ENCODE data around the gene MLLT6. TPM values are rescaled to one million over a fixed set of nuclear protein-coding genes. Genes with fewer than 3 reads are reported as not detected.

MLLT6 gene
- total and polyA plus RNA-seq, 9 donors, result 52.3 to 278 (median 170) TPM

- Histone ChIP-seq H3K4me3 (peak overlapping the region; percentile 68), H3K27me3 (no peaks in the 10 kb centered on the region), H3K36me3 (no peaks in the 10 kb centered on the region), H3K4me1 (ENCODE audit: insufficient read depth) (peaks cover 19% of the 10 kb centered on the region), H3K27ac (no peak overlapping the region), H3K9me3 (no peaks in the 10 kb centered on the region)
- TF ChIP-seq POLR2A (IDR thresholded peaks at IDR 0.05), result no peak
- DNase-seq, result peak in 2 of 5 donors; percentile 42 to 65
- intact Hi-C loops (cut with DNase I), result no loop called here
- WGBS, 3 donors, result 1 to 6% (median 4%) methylated on average over 16 to 21 of the region's 21 CpGs
Measured at GRCh38 chr17:38746849-38747462, 41.9 kb downstream of the MLLT6 start.

GRCh38 chr17:38747463-38748148 is 42.5 kb downstream of the MLLT6 start:
- intact Hi-C loops (cut with DNase I), result no loop called here
- TF ChIP-seq CTCF (IDR thresholded peaks at IDR 0.05) (no peak), POLR2A (IDR thresholded peaks at IDR 0.05) (peak; percentile 11), EP300 (IDR thresholded peaks at IDR 0.05) (no peak)
- Histone ChIP-seq H3K4me3 (peak overlapping the region; percentile 68), H3K27ac (peak overlapping the region; percentile 6 to 50), H3K9me3 (no peaks in the 10 kb centered on the region), H3K4me1 (ENCODE audit: insufficient read depth) (peaks cover 12% of the 10 kb centered on the region), H3K27me3 (no peaks in the 10 kb centered on the region), H3K36me3 (no peaks in the 10 kb centered on the region)
- WGBS, 3 donors, result 1% methylated on average over 40 to 64 of the region's 64 CpGs
- DNase-seq, result peak; percentile 74 to 81 (median 77)

GRCh38 chr17:38748149-38748891 is 43.2 kb downstream of the MLLT6 start, which contains the start of gene PCGF2:
Gene PCGF2, minus strand, starts transcription at chr17:38748336. Its CDS starts 7,934 bp downstream, at chr17:38740402.
- Histone ChIP-seq H3K36me3 (no peaks in the 10 kb centered on the region), H3K4me3 (peak within 1 kb of the TSS; percentile 68), H3K27me3 (no peaks in the 10 kb centered on the region), H3K4me1 (ENCODE audit: insufficient read depth) (peaks cover 10% of the 10 kb centered on the region), H3K9me3 (no peaks in the 10 kb centered on the region), H3K27ac (peak within 1 kb of the TSS; percentile 42 to 81)
- DNase-seq, result peak; percentile 92 to 96 (median 95)
- WGBS, 3 donors, result 0 to 1% (median 0%) methylated on average over 36 to 45 of the region's 47 CpGs
- intact Hi-C loops (cut with DNase I), result no loop called here
- TF ChIP-seq CTCF (IDR thresholded peaks at IDR 0.05), result no peak
- peak; percentile 70 for TF ChIP-seq POLR2A (IDR thresholded peaks at IDR 0.05)
- no peak for TF ChIP-seq EP300 (IDR thresholded peaks at IDR 0.05)

GRCh38 chr17:38748892-38749222 is 43.8 kb downstream of the MLLT6 start:
- 0 to 1% (median 0%) methylated on average over 27 to 32 of the region's 32 CpGs for WGBS, 3 donors
- H3K4me3 ChIP-seq, result peak overlapping the region; percentile 68
- peaks cover 11% of the 10 kb centered on the region for H3K4me1 ChIP-seq (ENCODE audit: insufficient read depth)
- DNase-seq, result peak in 1 of 5 donors; percentile 72
- H3K27me3 ChIP-seq, result no peaks in the 10 kb centered on the region
- no peaks in the 10 kb centered on the region for H3K36me3 ChIP-seq
- intact Hi-C loops (cut with DNase I), result no loop called here
- no peaks in the 10 kb centered on the region for H3K9me3 ChIP-seq
- TF ChIP-seq POLR2A (IDR thresholded peaks at IDR 0.05) (no peak), CTCF (IDR thresholded peaks at IDR 0.05) (no peak), EP300 (IDR thresholded peaks at IDR 0.05) (no peak)
- H3K27ac ChIP-seq, result peak overlapping the region; percentile 42 to 81

Measured in ovary (tissue), 9 donors.